Neural progenitor cell (in vitro differentiated cells): ENCODE measurements around the gene HPSE. TPM values are rescaled to one million over a fixed set of nuclear protein-coding genes. Genes with fewer than 3 reads are reported as not detected.

Experiments
- DNase-seq: peaks from one replicate; pipeline ENCODE4 v3.0.0-alpha.2; 2016; ENCODE audit warnings: low spot score
- H2AFZ ChIP-seq: fragments of 200-600 bp; sonication (generic); replicated peaks from 2 replicates; pipeline ENCODE4 v1.6.1; 2016; ENCODE audit warnings: antibody characterized with exemption
- H3F3A ChIP-seq: fragments of 200-600 bp; sonication (generic); 2 replicates; pipeline ENCODE4 v1.6.1; 2016; ENCODE audit warnings: antibody characterized with exemption, low read depth
- H3K27ac ChIP-seq: fragments of 200-600 bp; sonication (generic); 2 replicates; pipeline ENCODE4 v1.5.1; 2016; ENCODE audit warnings: mild to moderate bottlenecking
- H3K27me3 ChIP-seq: fragments of 200-600 bp; sonication (generic); 2 replicates; pipeline ENCODE4 v1.6.1; 2016; ENCODE audit warnings: mild to moderate bottlenecking, moderate library complexity
- H3K36me3 ChIP-seq: fragments of 200-600 bp; sonication (generic); 2 replicates; pipeline ENCODE4 v1.5.1; 2016
- H3K4me1 ChIP-seq: fragments of 200-600 bp; sonication (generic); 2 replicates; pipeline ENCODE4 v1.6.1; 2016; ENCODE audit warnings: mixed run types
- H3K4me2 ChIP-seq: fragments of 200-600 bp; sonication (generic); 2 replicates; pipeline ENCODE4 v1.6.1; 2016
- H3K4me3 ChIP-seq: fragments of 200-600 bp; sonication (generic); 2 replicates; pipeline ENCODE4 v1.5.1; 2016
- H3K79me2 ChIP-seq: fragments of 200-600 bp; sonication (generic); 2 replicates; pipeline ENCODE4 v1.6.1; 2016; ENCODE audit warnings: low read depth
- H3K9ac ChIP-seq: fragments of 200-600 bp; sonication (generic); 2 replicates; pipeline ENCODE4 v1.6.1; 2016
- H3K9me3 ChIP-seq: fragments of 200-600 bp; sonication (generic); 2 replicates; pipeline ENCODE4 v1.5.1; 2016; ENCODE audit warnings: low read depth
- H4K20me1 ChIP-seq: fragments of 200-600 bp; sonication (generic); 2 replicates; pipeline ENCODE4 v1.6.1; 2016; ENCODE audit warnings: low read depth
- H3K27ac Mint-ChIP-seq: 3 replicates; pipeline ENCODE4 v1.8.0; 2021; ENCODE audit warnings: mixed read lengths
- H3K27me3 Mint-ChIP-seq: 2 replicates; pipeline ENCODE4 v1.8.0; 2022; ENCODE audit warnings: low read depth, mild to moderate bottlenecking, inconsistent platforms, moderate library complexity, mixed read lengths; ENCODE audit not compliant: insufficient read depth
- H3K36me3 Mint-ChIP-seq: 3 replicates; pipeline ENCODE4 v1.8.0; 2021; ENCODE audit warnings: mixed read lengths
- H3K4me1 Mint-ChIP-seq: 3 replicates; pipeline ENCODE4 v1.8.0; 2021; ENCODE audit warnings: mixed read lengths
- H3K4me3 Mint-ChIP-seq: 3 replicates; pipeline ENCODE4 v1.8.0; 2021; ENCODE audit warnings: mild to moderate bottlenecking, moderate library complexity, mixed read lengths
- H3K9me3 Mint-ChIP-seq: 3 replicates; pipeline ENCODE4 v1.8.0; 2020; ENCODE audit warnings: mixed read lengths
- EZH2 ChIP-seq: fragments of 200-600 bp; sonication (generic); IDR thresholded peaks from 2 replicates; pipeline ENCODE4 v1.6.1; 2017; ENCODE audit warnings: antibody characterized with exemption, mild to moderate bottlenecking, moderate library complexity
- EZH2phosphoT487 ChIP-seq: fragments of 200-600 bp; sonication (generic); IDR thresholded peaks from 2 replicates; pipeline ENCODE4 v1.6.1; 2017; ENCODE audit warnings: antibody characterized with exemption
- total RNA-seq: library from RNA; depleted of rRNA; stranded (reverse); fragments of >200 nt; gene quantifications from 2 replicates; pipeline ENCODE4 v1.2.3, GENCODE V29; 2015; ENCODE audit warnings: low replicate concordance
- TF ChIP-seq, protein P1 (sequence below): fragments of 200-600 bp; sonication (generic); IDR thresholded peaks from 2 replicates; pipeline ENCODE4 v1.5.1; 2017; ENCODE audit warnings: antibody characterized with exemption, mild to moderate bottlenecking

The HPSE gene
- total RNA-seq, 1 donor from 2014 or later: 0.73 TPM

- Histone ChIP-seq H3K9me3 (no peaks in the 10 kb centered on the region), H3K4me1 (peaks cover 5% of the 10 kb centered on the region), H4K20me1 (no peaks in the 10 kb centered on the region), H3K36me3 (no peaks in the 10 kb centered on the region), H3K4me3 (no peak overlapping the region), H3K27me3 (no peaks in the 10 kb centered on the region), H2AFZ (no peak overlapping the region), H3K4me2 (no peak overlapping the region), H3K79me2 (no peaks in the 10 kb centered on the region), H3F3A (no peaks in the 10 kb centered on the region), H3K9ac (no peak overlapping the region), H3K27ac (no peak overlapping the region)
- no peak overlapping the region for H3K4me3 Mint-ChIP-seq
- DNase-seq: no peak
- no peak for TF ChIP-seq EZH2phosphoT487
- no peak for TF ChIP-seq EZH2
- TF ChIP-seq, protein P1, sequence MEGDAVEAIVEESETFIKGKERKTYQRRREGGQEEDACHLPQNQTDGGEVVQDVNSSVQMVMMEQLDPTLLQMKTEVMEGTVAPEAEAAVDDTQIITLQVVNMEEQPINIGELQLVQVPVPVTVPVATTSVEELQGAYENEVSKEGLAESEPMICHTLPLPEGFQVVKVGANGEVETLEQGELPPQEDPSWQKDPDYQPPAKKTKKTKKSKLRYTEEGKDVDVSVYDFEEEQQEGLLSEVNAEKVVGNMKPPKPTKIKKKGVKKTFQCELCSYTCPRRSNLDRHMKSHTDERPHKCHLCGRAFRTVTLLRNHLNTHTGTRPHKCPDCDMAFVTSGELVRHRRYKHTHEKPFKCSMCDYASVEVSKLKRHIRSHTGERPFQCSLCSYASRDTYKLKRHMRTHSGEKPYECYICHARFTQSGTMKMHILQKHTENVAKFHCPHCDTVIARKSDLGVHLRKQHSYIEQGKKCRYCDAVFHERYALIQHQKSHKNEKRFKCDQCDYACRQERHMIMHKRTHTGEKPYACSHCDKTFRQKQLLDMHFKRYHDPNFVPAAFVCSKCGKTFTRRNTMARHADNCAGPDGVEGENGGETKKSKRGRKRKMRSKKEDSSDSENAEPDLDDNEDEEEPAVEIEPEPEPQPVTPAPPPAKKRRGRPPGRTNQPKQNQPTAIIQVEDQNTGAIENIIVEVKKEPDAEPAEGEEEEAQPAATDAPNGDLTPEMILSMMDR: no peak
- no peaks in the 10 kb centered on the region for H3K9me3 Mint-ChIP-seq
- no peaks in the 10 kb centered on the region for H3K27me3 Mint-ChIP-seq
- H3K36me3 Mint-ChIP-seq: no peaks in the 10 kb centered on the region
- H3K4me1 Mint-ChIP-seq: peaks cover 15% of the 10 kb centered on the region
- H3K27ac Mint-ChIP-seq: no peak overlapping the region
Observed at GRCh38 chr4:83255584-83255983, 79.1 kb downstream of the HPSE start.

DNA sequence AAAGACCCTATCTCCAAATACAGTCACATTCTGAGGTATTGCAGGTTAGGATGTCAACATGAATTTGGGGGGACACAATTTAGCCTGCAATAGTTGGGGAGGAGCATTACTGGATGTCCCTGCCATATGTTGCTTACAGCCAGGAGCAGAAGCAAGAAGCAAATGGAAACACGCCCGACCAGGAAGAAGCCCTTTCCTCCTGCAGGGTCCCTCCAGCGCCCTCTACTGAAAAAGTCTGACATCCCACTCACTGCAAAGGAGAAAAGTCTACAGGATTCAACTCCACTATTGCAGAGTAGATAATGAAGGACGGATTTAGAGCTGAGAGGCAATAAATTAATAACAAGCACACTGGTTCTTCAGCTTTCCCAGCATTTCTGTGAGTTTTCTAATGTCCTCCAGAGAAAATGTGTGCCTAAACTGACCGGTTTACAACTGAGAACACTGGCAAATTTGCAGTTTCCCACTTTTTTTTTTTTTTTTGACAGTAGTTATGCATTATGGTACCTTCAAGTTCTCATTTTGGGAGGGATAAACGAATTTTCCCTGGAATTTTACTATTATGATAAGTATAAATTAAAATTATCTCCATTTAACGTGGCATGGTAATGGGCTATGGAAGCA is 81.8 kb downstream of the HPSE start:
- H3K27ac ChIP-seq: no peak overlapping the region
- no peaks in the 10 kb centered on the region for H3K79me2 ChIP-seq
- peak; percentile 76 for DNase-seq
- H3K9me3 Mint-ChIP-seq: no peaks in the 10 kb centered on the region
- H3K27me3 Mint-ChIP-seq: no peaks in the 10 kb centered on the region
- TF ChIP-seq, protein P1: peak; percentile 83
- TF ChIP-seq EZH2phosphoT487: no peak
- no peaks in the 10 kb centered on the region for H3K9me3 ChIP-seq
- no peaks in the 10 kb centered on the region for H3K27me3 ChIP-seq
- no peak overlapping the region for H3K27ac Mint-ChIP-seq
- no peaks in the 10 kb centered on the region for H3K36me3 Mint-ChIP-seq
- no peak overlapping the region for H3K4me3 Mint-ChIP-seq
- no peak overlapping the region for H3K4me2 ChIP-seq
- H2AFZ ChIP-seq: no peak overlapping the region
- H3K4me1 Mint-ChIP-seq: peaks cover 13% of the 10 kb centered on the region
- H3F3A ChIP-seq: no peaks in the 10 kb centered on the region
- no peak overlapping the region for H3K4me3 ChIP-seq
- H3K9ac ChIP-seq: no peak overlapping the region
- peaks cover 11% of the 10 kb centered on the region for H3K4me1 ChIP-seq
- H3K36me3 ChIP-seq: no peaks in the 10 kb centered on the region
- no peaks in the 10 kb centered on the region for H4K20me1 ChIP-seq

DNA sequence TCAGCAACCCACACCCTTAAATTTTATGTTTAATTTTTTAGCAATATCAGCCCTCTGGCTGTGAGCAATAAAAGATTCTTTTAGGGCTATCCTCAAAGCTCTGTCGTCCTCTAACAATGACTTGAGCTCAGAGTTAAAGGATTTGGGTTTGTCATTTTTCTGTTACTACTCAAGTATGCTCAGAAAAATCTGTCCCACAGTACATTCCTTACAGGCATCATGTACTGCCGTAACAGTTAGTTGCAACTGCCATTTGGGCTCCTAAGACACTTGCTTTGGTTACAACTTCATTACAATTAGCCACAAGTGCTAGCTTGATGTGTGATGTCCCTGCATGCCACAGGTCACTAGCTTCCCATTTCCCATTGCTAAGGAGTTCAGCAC is 83.2 kb downstream of the HPSE start:
- H3K4me1 ChIP-seq: peaks cover 11% of the 10 kb centered on the region
- no peaks in the 10 kb centered on the region for H3K79me2 ChIP-seq
- TF ChIP-seq, protein P1: no peak
- no peak for TF ChIP-seq EZH2
- no peak for TF ChIP-seq EZH2phosphoT487
- Mint-ChIP-seq H3K36me3 (no peaks in the 10 kb centered on the region), H3K4me1 (peaks cover 10% of the 10 kb centered on the region), H3K4me3 (no peak overlapping the region), H3K27me3 (no peaks in the 10 kb centered on the region), H3K9me3 (no peaks in the 10 kb centered on the region), H3K27ac (no peak overlapping the region)
- H3K27ac ChIP-seq: no peak overlapping the region
- no peak for DNase-seq
- H3K27me3 ChIP-seq: no peaks in the 10 kb centered on the region
- H3F3A ChIP-seq: no peaks in the 10 kb centered on the region
- H3K9ac ChIP-seq: no peak overlapping the region
- no peaks in the 10 kb centered on the region for H3K9me3 ChIP-seq
- H2AFZ ChIP-seq: no peak overlapping the region
- no peak overlapping the region for H3K4me2 ChIP-seq
- no peaks in the 10 kb centered on the region for H3K36me3 ChIP-seq
- no peaks in the 10 kb centered on the region for H4K20me1 ChIP-seq
- no peak overlapping the region for H3K4me3 ChIP-seq
